DOHH2 (cell line): ENCODE data around the gene ZNF8.

Experiments used
- H3F3A ChIP-seq: fragments of 200-600 bp; sonication (generic), shearing (Covaris generic); 2 replicates; pipeline ENCODE4 v1.6.0; 2016; ENCODE audit warnings: antibody characterized with exemption, mild to moderate bottlenecking; ENCODE audit not compliant: control insufficient read depth, insufficient read depth
- H3K27ac ChIP-seq: fragments of 200-600 bp; sonication (generic); 2 replicates; pipeline ENCODE4 v1.5.1; 2014; ENCODE audit warnings: low read depth, mild to moderate bottlenecking, low read length, moderate library complexity
- H3K27me3 ChIP-seq: fragments of 200-600 bp; sonication (generic); 2 replicates; pipeline ENCODE4 v1.6.1; 2014; ENCODE audit warnings: mild to moderate bottlenecking, low read length, mixed read lengths; ENCODE audit not compliant: control insufficient read depth
- H3K36me3 ChIP-seq: fragments of 200-600 bp; sonication (generic); 2 replicates; pipeline ENCODE4 v1.6.1; 2014; ENCODE audit warnings: mild to moderate bottlenecking, low read length, moderate library complexity, mixed read lengths; ENCODE audit not compliant: control insufficient read depth
- H3K4me1 ChIP-seq: fragments of 200-600 bp; sonication (generic); 2 replicates; pipeline ENCODE4 v1.6.1; 2014; ENCODE audit warnings: mild to moderate bottlenecking, low read length, mixed read lengths; ENCODE audit not compliant: control insufficient read depth
- H3K4me2 ChIP-seq: fragments of 200-600 bp; sonication (generic); 2 replicates; pipeline ENCODE4 v1.6.0; 2014; ENCODE audit warnings: mild to moderate bottlenecking, low read length, moderate library complexity
- H3K4me3 ChIP-seq: fragments of 200-600 bp; sonication (generic); 2 replicates; pipeline ENCODE4 v1.5.1; 2014; ENCODE audit warnings: mild to moderate bottlenecking, low read length, mixed read lengths
- H3K79me2 ChIP-seq: fragments of 200-600 bp; sonication (generic); 2 replicates; pipeline ENCODE4 v1.6.1; 2014; ENCODE audit warnings: mild to moderate bottlenecking, low read length, mixed read lengths; ENCODE audit not compliant: control insufficient read depth
- H3K9me2 ChIP-seq: fragments of 200-600 bp; sonication (generic); replicated peaks from 2 replicates; pipeline ENCODE4 v1.6.1; 2014; ENCODE audit warnings: mild to moderate bottlenecking, low read length, mixed read lengths; ENCODE audit not compliant: control insufficient read depth
- H3K9me3 ChIP-seq: fragments of 200-600 bp; sonication (generic); 2 replicates; pipeline ENCODE4 v1.6.1; 2014; ENCODE audit warnings: antibody characterized with exemption, low read length, mixed read lengths; ENCODE audit not compliant: control insufficient read depth, insufficient read depth
- H4K20me1 ChIP-seq: fragments of 200-600 bp; sonication (generic); 2 replicates; pipeline ENCODE4 v1.6.0; 2014; ENCODE audit warnings: low read depth, mild to moderate bottlenecking, antibody characterized with exemption, low read length, moderate library complexity; ENCODE audit not compliant: control insufficient read depth, insufficient read depth
- CTCF ChIP-seq: fragments of 200-600 bp; sonication (generic); IDR thresholded peaks from one replicate; pipeline ENCODE4 v1.5.1; 2014; ENCODE audit warnings: antibody characterized with exemption, mild to moderate bottlenecking, low read depth, low read length; ENCODE audit not compliant: poor library complexity, severe bottlenecking
- EZH2phosphoT487 ChIP-seq: fragments of 200-600 bp; sonication (generic); IDR thresholded peaks from 2 replicates; pipeline ENCODE4 v1.6.1; 2017; ENCODE audit warnings: borderline replicate concordance, mild to moderate bottlenecking, antibody characterized with exemption, low read length, moderate library complexity, mixed read lengths

The ZNF8 gene

DNA sequence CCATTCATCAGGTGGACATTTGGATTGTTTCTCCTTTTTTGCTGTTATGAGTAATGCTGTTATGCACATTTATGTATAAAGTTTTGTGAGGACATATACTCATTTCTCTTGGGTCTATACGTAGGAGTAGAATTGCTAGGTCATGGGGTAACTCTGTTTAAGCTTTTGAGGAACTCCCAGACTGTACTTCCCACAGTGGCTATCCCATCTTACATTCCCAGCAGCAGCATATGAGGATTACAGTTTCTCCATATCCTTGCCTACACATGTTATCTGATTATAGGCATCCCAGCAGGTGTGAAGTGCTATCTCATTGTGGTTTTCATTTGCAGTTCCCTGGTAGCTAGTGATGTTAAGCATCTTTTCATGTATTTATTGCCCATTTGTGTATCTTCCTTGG lies 53.9 kb downstream of the ZNF8 start:
- Histone ChIP-seq H3K4me1 (peaks cover 8% of the 10 kb centered on the region), H3K9me3 (no peaks in the 10 kb centered on the region), H3K9me2 (no peaks in the 10 kb centered on the region), H3K36me3 (peaks cover 4% of the 10 kb centered on the region; the same call in 1 of the 2 replicates), H3K4me2 (no peak overlapping the region), H3F3A (no peaks in the 10 kb centered on the region), H4K20me1 (no peaks in the 10 kb centered on the region), H3K79me2 (peaks cover 7% of the 10 kb centered on the region), H3K27me3 (no peaks in the 10 kb centered on the region), H3K4me3 (no peak overlapping the region), H3K27ac (no peak overlapping the region)
- no peak for TF ChIP-seq CTCF
- no peak for TF ChIP-seq EZH2phosphoT487

DNA sequence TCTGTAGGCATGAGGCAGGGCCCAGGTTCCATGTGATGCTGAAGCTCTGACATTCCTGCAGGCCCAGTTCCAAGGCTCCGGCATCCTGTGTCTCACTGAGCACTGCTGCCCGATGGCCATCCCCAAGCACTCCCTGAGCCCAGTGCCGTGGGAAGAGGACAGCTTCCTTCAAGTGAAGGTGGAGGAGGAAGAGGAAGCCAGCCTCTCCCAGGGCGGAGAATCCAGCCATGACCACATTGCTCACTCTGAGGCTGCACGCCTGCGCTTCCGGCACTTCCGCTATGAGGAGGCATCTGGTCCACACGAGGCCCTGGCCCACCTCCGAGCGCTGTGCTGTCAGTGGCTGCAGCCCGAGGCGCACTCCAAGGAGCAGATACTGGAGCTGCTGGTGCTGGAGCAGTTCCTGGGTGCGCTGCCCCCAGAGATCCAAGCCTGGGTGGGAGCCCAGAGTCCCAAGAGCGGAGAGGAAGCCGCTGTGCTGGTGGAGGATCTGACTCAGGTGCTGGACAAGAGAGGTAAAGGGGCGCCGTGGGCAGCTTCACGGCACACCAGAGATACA lies 56.0 kb downstream of the ZNF8 start:
- H3K4me1 ChIP-seq, result no peaks in the 10 kb centered on the region
- no peaks in the 10 kb centered on the region for H4K20me1 ChIP-seq
- H3K79me2 ChIP-seq, result no peaks in the 10 kb centered on the region
- H3K4me3 ChIP-seq, result no peak overlapping the region
- H3K36me3 ChIP-seq, result peaks cover 20% of the 10 kb centered on the region
- H3K9me3 ChIP-seq, result no peaks in the 10 kb centered on the region
- H3K27me3 ChIP-seq, result no peaks in the 10 kb centered on the region
- no peak overlapping the region for H3K4me2 ChIP-seq
- TF ChIP-seq CTCF, result no peak
- no peak for TF ChIP-seq EZH2phosphoT487
- H3K9me2 ChIP-seq, result no peaks in the 10 kb centered on the region
- no peaks in the 10 kb centered on the region for H3F3A ChIP-seq
- H3K27ac ChIP-seq, result no peak overlapping the region

GRCh38 chr19:58335630-58336029 lies 56.9 kb downstream of the ZNF8 start:
- Histone ChIP-seq H3K36me3 (peaks cover 20% of the 10 kb centered on the region), H3K9me3 (no peaks in the 10 kb centered on the region)

More at GRCh38 chr19:58335630-58336029, 56.9 kb downstream of the ZNF8 start:
- Histone ChIP-seq H3K79me2 (no peaks in the 10 kb centered on the region), H3K4me3 (no peak overlapping the region), H3F3A (no peaks in the 10 kb centered on the region), H3K27ac (no peak overlapping the region), H3K4me1 (no peaks in the 10 kb centered on the region), H3K4me2 (no peak overlapping the region), H3K27me3 (no peaks in the 10 kb centered on the region), H3K9me2 (no peaks in the 10 kb centered on the region), H4K20me1 (no peaks in the 10 kb centered on the region)
- no peak for TF ChIP-seq CTCF
- no peak for TF ChIP-seq EZH2phosphoT487
